Stimulated activated naive CD8-positive, alpha-beta T cell treated with anti-CD3 and anti-CD28 coated beads, Interleukin-15, amount 100 ng/mL, for 72 hours (primary cell): ENCODE results near the gene OR7A10.

Experiments used
- ATAC-seq: fragments of 150-1000 bp; cut with Tn5 transposase; 2 replicates; pipeline ENCODE4 v1.10.0; 2021; ENCODE audit warnings: mild to moderate bottlenecking, moderate library complexity
- DNase-seq, 2 donors: peaks; one replicate each; pipeline ENCODE4 v3.0.0; 2021 to 2022
- H3K27ac Mint-ChIP-seq, 2 donors: one replicate each; pipeline ENCODE4 v1.8.0; 2022; ENCODE audit warnings: mild to moderate bottlenecking in 2 of 2, mixed read lengths in 2 of 2, moderate library complexity in 2 of 2
- H3K27me3 Mint-ChIP-seq: one replicate; pipeline ENCODE4 v1.8.0; 2022; ENCODE audit warnings: mixed read lengths
- H3K4me1 Mint-ChIP-seq: one replicate; pipeline ENCODE4 v1.8.0; 2022; ENCODE audit warnings: mild to moderate bottlenecking, mixed read lengths
- H3K4me3 Mint-ChIP-seq, 2 donors: one replicate each; pipeline ENCODE4 v1.8.0; 2022; ENCODE audit warnings: mild to moderate bottlenecking in 2 of 2, mixed read lengths in 2 of 2, moderate library complexity in 1 of 2
- H3K9me3 Mint-ChIP-seq, 2 donors: one replicate each; pipeline ENCODE4 v1.8.0; 2022; ENCODE audit warnings: mixed read lengths in 2 of 2

The OR7A10 gene

GRCh38 chr19:14848822-14849221, at the start of gene OR7A10:
OR7A10 (minus strand) TSS chr19:14848922; CDS start chr19:14841877, 7,045 bp downstream.
- Mint-ChIP-seq H3K27ac (no peak within 1 kb of the TSS), H3K27me3 (peaks cover 30% of the 10 kb centered on the region), H3K9me3 (no peaks in the 10 kb centered on the region), H3K4me1 (no peaks in the 10 kb centered on the region), H3K4me3 (no peak within 1 kb of the TSS)
- DNase-seq (no peak), ATAC-seq (no peak)

- DNase-seq (no peak), ATAC-seq (no peak)
- peaks cover 42% of the 10 kb centered on the region for H3K27me3 Mint-ChIP-seq
- no peaks in the 10 kb centered on the region for H3K9me3 Mint-ChIP-seq
- no peak overlapping the region for H3K27ac Mint-ChIP-seq
- no peak overlapping the region for H3K4me3 Mint-ChIP-seq
- H3K4me1 Mint-ChIP-seq: peaks cover 9% of the 10 kb centered on the region
Observed at GRCh38 chr19:14890643-14891379, 42.1 kb upstream of the OR7A10 start.

GRCh38 chr19:14889994-14890642, 41.4 kb upstream of the OR7A10 start:
- DNase-seq (no peak), ATAC-seq (no peak)
- Mint-ChIP-seq H3K4me1 (peaks cover 9% of the 10 kb centered on the region), H3K9me3 (no peaks in the 10 kb centered on the region), H3K27ac (no peak overlapping the region), H3K27me3 (peaks cover 41% of the 10 kb centered on the region), H3K4me3 (no peak overlapping the region)

GRCh38 chr19:14886032-14886431, 37.3 kb upstream of the OR7A10 start, which contains the start of gene OR7A17:
OR7A17 (minus strand) TSS chr19:14886132; CDS start chr19:14881355, 4,777 bp downstream.
- Mint-ChIP-seq H3K27me3 (peaks cover 26% of the 10 kb centered on the region), H3K9me3 (no peaks in the 10 kb centered on the region), H3K4me3 (no peak within 1 kb of the TSS), H3K4me1 (peaks cover 9% of the 10 kb centered on the region), H3K27ac (no peak within 1 kb of the TSS)
- DNase-seq (no peak), ATAC-seq (no peak)

GRCh38 chr19:14871619-14872230, 23.0 kb upstream of the OR7A10 start:
- Mint-ChIP-seq H3K9me3 (no peaks in the 10 kb centered on the region), H3K4me1 (no peaks in the 10 kb centered on the region), H3K4me3 (no peak overlapping the region), H3K27ac (no peak overlapping the region), H3K27me3 (peaks cover 33% of the 10 kb centered on the region)
- no peak for ATAC-seq
- no peak for DNase-seq

- H3K27ac Mint-ChIP-seq: no peak overlapping the region
- H3K27me3 Mint-ChIP-seq: peaks cover 42% of the 10 kb centered on the region
- no peaks in the 10 kb centered on the region for H3K4me1 Mint-ChIP-seq
- H3K4me3 Mint-ChIP-seq: no peak overlapping the region
- ATAC-seq (no peak), DNase-seq (no peak)
- H3K9me3 Mint-ChIP-seq: no peaks in the 10 kb centered on the region
Observed at GRCh38 chr19:14868497-14868896, 19.8 kb upstream of the OR7A10 start.

GRCh38 chr19:14843578-14843977, 5.1 kb downstream of the OR7A10 start:
- ATAC-seq: no peak
- no peaks in the 10 kb centered on the region for H3K9me3 Mint-ChIP-seq
- H3K27me3 Mint-ChIP-seq: peaks cover 49% of the 10 kb centered on the region
- DNase-seq: no peak
- H3K4me3 Mint-ChIP-seq: no peak overlapping the region
- no peak overlapping the region for H3K27ac Mint-ChIP-seq
- H3K4me1 Mint-ChIP-seq: no peaks in the 10 kb centered on the region

GRCh38 chr19:14843169-14843568, 5.6 kb downstream of the OR7A10 start:
- Mint-ChIP-seq H3K27me3 (peaks cover 45% of the 10 kb centered on the region), H3K4me3 (no peak overlapping the region), H3K9me3 (no peaks in the 10 kb centered on the region), H3K4me1 (no peaks in the 10 kb centered on the region), H3K27ac (no peak overlapping the region)
- DNase-seq: no peak
- no peak for ATAC-seq

GRCh38 chr19:14840206-14840605, 8.5 kb downstream of the OR7A10 start:
- Mint-ChIP-seq H3K9me3 (no peaks in the 10 kb centered on the region), H3K4me3 (no peak overlapping the region), H3K27me3 (peaks cover 35% of the 10 kb centered on the region), H3K4me1 (no peaks in the 10 kb centered on the region), H3K27ac (no peak overlapping the region)
- ATAC-seq (no peak), DNase-seq (no peak)

- ATAC-seq (no peak), DNase-seq (no peak)
- Mint-ChIP-seq H3K4me3 (no peak overlapping the region), H3K4me1 (no peaks in the 10 kb centered on the region), H3K9me3 (no peaks in the 10 kb centered on the region), H3K27me3 (peaks cover 12% of the 10 kb centered on the region), H3K27ac (no peak overlapping the region)
Observed at GRCh38 chr19:14837391-14837790, 11.3 kb downstream of the OR7A10 start.

GRCh38 chr19:14835011-14835410, 13.7 kb downstream of the OR7A10 start, which contains the start of the genes OR7A5 and OR7C1:
OR7A5 (minus strand) TSS chr19:14835185; CDS start chr19:14828241, 6,944 bp downstream.
OR7C1 (minus strand) TSS chr19:14835185; CDS start chr19:14800136, 35,049 bp downstream.
- no peaks in the 10 kb centered on the region for H3K4me1 Mint-ChIP-seq
- ATAC-seq (no peak), DNase-seq (no peak)
- H3K9me3 Mint-ChIP-seq: no peaks in the 10 kb centered on the region
- no peaks in the 10 kb centered on the region for H3K27me3 Mint-ChIP-seq
- no peak within 1 kb of the TSS for H3K4me3 Mint-ChIP-seq
- H3K27ac Mint-ChIP-seq: no peak within 1 kb of the TSS

GRCh38 chr19:14830702-14831101, 18.0 kb downstream of the OR7A10 start:
- Mint-ChIP-seq H3K4me3 (no peak overlapping the region), H3K9me3 (no peaks in the 10 kb centered on the region), H3K27ac (no peak overlapping the region), H3K4me1 (no peaks in the 10 kb centered on the region), H3K27me3 (peaks cover 31% of the 10 kb centered on the region)
- DNase-seq (no peak), ATAC-seq (no peak)

- DNase-seq (no peak), ATAC-seq (no peak)
- no peaks in the 10 kb centered on the region for H3K4me1 Mint-ChIP-seq
- no peaks in the 10 kb centered on the region for H3K9me3 Mint-ChIP-seq
- peaks cover 50% of the 10 kb centered on the region for H3K27me3 Mint-ChIP-seq
- no peak overlapping the region for H3K4me3 Mint-ChIP-seq
- no peak overlapping the region for H3K27ac Mint-ChIP-seq
Observed at GRCh38 chr19:14826006-14826405, 22.7 kb downstream of the OR7A10 start.

- ATAC-seq: no peak
- Mint-ChIP-seq H3K4me1 (no peaks in the 10 kb centered on the region), H3K27ac (no peak overlapping the region), H3K9me3 (no peaks in the 10 kb centered on the region), H3K4me3 (no peak overlapping the region), H3K27me3 (peaks cover 38% of the 10 kb centered on the region)
- no peak for DNase-seq
Observed at GRCh38 chr19:14821937-14822336, 26.8 kb downstream of the OR7A10 start.

- Mint-ChIP-seq H3K27me3 (peaks cover 7% of the 10 kb centered on the region), H3K27ac (no peak overlapping the region), H3K4me1 (no peaks in the 10 kb centered on the region), H3K9me3 (no peaks in the 10 kb centered on the region), H3K4me3 (no peak overlapping the region)
- DNase-seq (no peak), ATAC-seq (no peak)
Observed at GRCh38 chr19:14818588-14818987, 30.1 kb downstream of the OR7A10 start.

GRCh38 chr19:14817052-14817451, 31.7 kb downstream of the OR7A10 start:
- Mint-ChIP-seq H3K4me1 (no peaks in the 10 kb centered on the region), H3K27ac (no peak overlapping the region), H3K4me3 (no peak overlapping the region), H3K27me3 (peaks cover 7% of the 10 kb centered on the region), H3K9me3 (no peaks in the 10 kb centered on the region)
- ATAC-seq: no peak
- no peak for DNase-seq
